Ishikawa (cell line): Measurements from ENCODE around the gene UCKL1.

Experiments used
- CEBPB ChIP-seq: IDR thresholded peaks from 2 replicates; pipeline ENCODE4 v1.6.1; 2012
- CREB1 ChIP-seq: IDR thresholded peaks from 2 replicates; pipeline ENCODE4 v1.6.1; 2012; ENCODE audit warnings: low read depth
- EGR1 ChIP-seq: IDR thresholded peaks from 2 replicates; pipeline ENCODE4 v1.6.1; 2012
- EP300 ChIP-seq: IDR thresholded peaks from 2 replicates; pipeline ENCODE4 v1.6.1; 2012; ENCODE audit warnings: borderline replicate concordance
- MAX ChIP-seq: IDR thresholded peaks from 2 replicates; pipeline ENCODE4 v1.6.1; 2012
- NFIC ChIP-seq: IDR thresholded peaks from 2 replicates; pipeline ENCODE4 v1.6.1; 2012
- RAD21 ChIP-seq: IDR thresholded peaks from 2 replicates; pipeline ENCODE4 v1.6.1; 2012; ENCODE audit warnings: low read depth
- TAF1 ChIP-seq: IDR thresholded peaks from 2 replicates; pipeline ENCODE4 v1.6.1; 2012; ENCODE audit warnings: low read depth, mild to moderate bottlenecking
- YY1 ChIP-seq: IDR thresholded peaks from 2 replicates; pipeline ENCODE4 v1.6.1; 2012; ENCODE audit warnings: low read depth

GRCh38 chr20:63962426-63963347 lies 6.5 kb upstream of the UCKL1 start:
- TF ChIP-seq CEBPB (no peak), EP300 (no peak), CREB1 (no peak), YY1 (no peak), TAF1 (no peak), RAD21 (no peak), NFIC (no peak), MAX (no peak), EGR1 (no peak)
